ENCODE data around the gene PTBP1. TPM values are rescaled to one million over a fixed set of nuclear protein-coding genes. Genes with fewer than 3 reads are reported as not detected.

PTBP1 gene
- total RNA-seq, 2 experiments from 2014 or later = 385 to 406 TPM

- ChIA-PET POLR2A (no interaction called here), CTCF (no interaction called here)
- Mint-ChIP-seq H3K36me3 (ENCODE audit: low read depth) (no peaks in the 10 kb centered on the region), H3K27ac (no peak overlapping the region), H3K9me3 (no peaks in the 10 kb centered on the region), H3K4me1 (no peaks in the 10 kb centered on the region), H3K4me3 (no peak overlapping the region), H3K27me3 (no peaks in the 10 kb centered on the region)
- DNase-seq = no peak
These were observed 14.9 kb upstream of the PTBP1 start for GRCh38 chr19:782185-782877.

DNA sequence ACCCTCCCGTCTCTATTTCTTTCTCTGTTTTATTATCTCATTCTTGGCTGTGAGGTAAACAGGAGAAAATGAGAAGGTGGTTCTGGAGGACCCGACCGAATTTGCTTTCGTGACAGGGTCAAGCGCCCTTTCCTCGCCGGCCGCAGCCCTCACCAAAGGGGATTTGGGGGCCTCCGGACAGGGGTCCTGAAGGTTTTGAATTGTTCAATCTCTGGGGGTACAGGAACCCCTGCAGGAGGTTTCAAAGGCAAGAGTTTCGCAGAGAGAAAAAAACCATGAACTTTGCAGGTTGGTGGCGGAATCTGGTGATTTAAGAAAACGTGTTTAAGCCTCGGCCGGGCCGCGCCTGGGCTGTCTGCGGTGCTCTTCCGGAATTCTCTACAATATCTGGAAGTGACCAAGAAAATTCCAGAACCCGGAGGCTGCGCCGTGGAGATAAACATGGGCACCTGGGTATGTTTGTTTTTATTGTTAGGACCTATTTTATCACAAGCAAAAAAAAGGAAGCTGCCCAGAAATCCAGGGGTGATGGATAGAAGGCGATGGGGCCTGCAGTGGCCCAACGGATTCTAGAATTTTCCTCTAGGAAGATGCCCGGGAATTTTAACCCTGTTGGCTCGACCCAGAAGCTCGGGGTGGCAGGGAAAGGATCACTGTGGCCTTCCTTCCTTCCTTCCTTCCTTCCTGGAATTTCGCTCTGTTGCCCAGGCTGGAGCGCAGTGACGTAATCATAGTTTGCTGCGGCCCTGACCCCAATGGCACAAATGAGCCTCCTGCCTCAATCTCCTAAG, 14.2 kb upstream of the PTBP1 start:
- Mint-ChIP-seq H3K9me3 (no peaks in the 10 kb centered on the region), H3K27me3 (no peaks in the 10 kb centered on the region), H3K36me3 (ENCODE audit: low read depth) (no peaks in the 10 kb centered on the region), H3K4me1 (no peaks in the 10 kb centered on the region), H3K4me3 (no peak overlapping the region), H3K27ac (no peak overlapping the region)
- no peak for DNase-seq
- POLR2A ChIA-PET = no interaction called here
- CTCF ChIA-PET = no interaction called here

- Mint-ChIP-seq H3K36me3 (ENCODE audit: low read depth) (no peaks in the 10 kb centered on the region), H3K9me3 (no peaks in the 10 kb centered on the region), H3K27me3 (no peaks in the 10 kb centered on the region), H3K4me1 (peaks cover 1% of the 10 kb centered on the region), H3K4me3 (no peak overlapping the region), H3K27ac (no peak overlapping the region)
- CTCF ChIA-PET = interaction anchor here (1.3 kb wide), 1 partner anchor 274 kb away, joined by 3 read pairs; no protein-coding TSS in a partner anchor
- POLR2A ChIA-PET = no interaction called here
- no peak for DNase-seq
These were observed 12.7 kb upstream of the PTBP1 start for GRCh38 chr19:784541-784940.

- Mint-ChIP-seq H3K9me3 (no peaks in the 10 kb centered on the region), H3K27me3 (no peaks in the 10 kb centered on the region), H3K4me3 (no peak overlapping the region), H3K27ac (no peak overlapping the region), H3K4me1 (peaks cover 1% of the 10 kb centered on the region), H3K36me3 (ENCODE audit: low read depth) (no peaks in the 10 kb centered on the region)
- ChIA-PET CTCF (no interaction called here), POLR2A (no interaction called here)
- DNase-seq = no peak
These were observed 9.7 kb upstream of the PTBP1 start for GRCh38 chr19:787536-787935.

GRCh38 chr19:788686-788982, 8.6 kb upstream of the PTBP1 start:
- Mint-ChIP-seq H3K27ac (no peak overlapping the region), H3K4me3 (no peak overlapping the region), H3K9me3 (no peaks in the 10 kb centered on the region), H3K36me3 (ENCODE audit: low read depth) (no peaks in the 10 kb centered on the region), H3K4me1 (peaks cover 1% of the 10 kb centered on the region), H3K27me3 (no peaks in the 10 kb centered on the region)
- ChIA-PET CTCF (no interaction called here), POLR2A (no interaction called here)
- no peak for DNase-seq

DNA sequence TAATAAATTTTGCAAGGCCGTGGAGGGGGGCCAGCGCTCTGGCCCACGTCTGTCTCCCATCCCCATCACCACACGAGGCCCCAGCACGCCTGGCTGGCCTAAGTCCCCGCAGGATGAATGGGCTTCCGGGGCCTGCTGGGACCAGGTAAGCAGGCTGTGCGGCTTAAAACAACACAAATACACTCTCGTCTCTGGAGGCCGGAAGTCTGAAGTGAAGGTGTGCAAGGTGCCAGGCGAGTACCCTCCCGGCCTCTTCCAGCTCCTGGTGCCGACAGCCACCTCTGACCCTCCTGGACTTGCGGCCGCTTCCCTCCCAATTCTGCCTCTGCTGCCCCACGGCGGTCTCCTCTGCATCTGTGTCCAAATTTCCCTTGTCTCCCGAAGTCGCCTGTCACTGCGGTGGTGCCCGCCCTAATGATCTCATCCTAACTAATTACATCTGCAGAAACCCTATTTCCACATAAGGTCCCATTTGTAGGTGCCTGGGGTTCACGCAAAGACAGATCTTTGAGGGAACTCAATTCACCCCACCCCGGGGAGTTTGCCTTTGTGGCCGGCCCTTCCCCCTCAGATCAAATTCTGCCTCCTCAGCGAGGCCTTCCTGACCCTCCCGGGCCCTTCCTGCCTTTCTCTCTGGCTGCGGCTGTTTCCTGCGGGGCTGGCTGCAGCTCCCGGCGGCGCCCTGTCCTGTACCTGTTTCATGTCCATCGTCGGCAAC, 8.1 kb upstream of the PTBP1 start:
- ChIA-PET CTCF (no interaction called here), POLR2A (no interaction called here)
- Mint-ChIP-seq H3K4me1 (peaks cover 1% of the 10 kb centered on the region), H3K36me3 (ENCODE audit: low read depth) (no peaks in the 10 kb centered on the region), H3K4me3 (no peak overlapping the region), H3K27ac (no peak overlapping the region), H3K27me3 (no peaks in the 10 kb centered on the region), H3K9me3 (no peaks in the 10 kb centered on the region)
- no peak for DNase-seq

- Mint-ChIP-seq H3K4me1 (peaks cover 1% of the 10 kb centered on the region), H3K4me3 (no peak overlapping the region), H3K27me3 (no peaks in the 10 kb centered on the region), H3K36me3 (ENCODE audit: low read depth) (no peaks in the 10 kb centered on the region), H3K27ac (no peak overlapping the region), H3K9me3 (no peaks in the 10 kb centered on the region)
- DNase-seq = no peak
- CTCF ChIA-PET = no interaction called here
- POLR2A ChIA-PET = no interaction called here
These were observed 7.6 kb upstream of the PTBP1 start for GRCh38 chr19:789701-790060.

GRCh38 chr19:791007-791566, 6.2 kb upstream of the PTBP1 start:
- ChIA-PET CTCF (no interaction called here), POLR2A (no interaction called here)
- Mint-ChIP-seq H3K9me3 (no peaks in the 10 kb centered on the region), H3K36me3 (ENCODE audit: low read depth) (no peaks in the 10 kb centered on the region), H3K4me1 (peaks cover 1% of the 10 kb centered on the region), H3K27me3 (no peaks in the 10 kb centered on the region), H3K27ac (no peak overlapping the region), H3K4me3 (no peak overlapping the region)
- DNase-seq = no peak

- peaks cover 3% of the 10 kb centered on the region for H3K4me1 Mint-ChIP-seq
- H3K27me3 Mint-ChIP-seq = no peaks in the 10 kb centered on the region
- H3K27ac Mint-ChIP-seq = no peak overlapping the region
- CTCF ChIA-PET = no interaction called here
- DNase-seq = no peak
- H3K36me3 Mint-ChIP-seq (ENCODE audit: low read depth) = no peaks in the 10 kb centered on the region
- H3K4me3 Mint-ChIP-seq = no peak overlapping the region
- POLR2A ChIA-PET = no interaction called here
- no peaks in the 10 kb centered on the region for H3K9me3 Mint-ChIP-seq
These were observed 5.5 kb upstream of the PTBP1 start for GRCh38 chr19:791567-792305.

- Mint-ChIP-seq H3K9me3 (no peaks in the 10 kb centered on the region), H3K27me3 (no peaks in the 10 kb centered on the region), H3K27ac (no peak overlapping the region), H3K36me3 (ENCODE audit: low read depth) (no peaks in the 10 kb centered on the region), H3K4me3 (no peak overlapping the region), H3K4me1 (peaks cover 6% of the 10 kb centered on the region)
- CTCF ChIA-PET = no interaction called here
- POLR2A ChIA-PET = no interaction called here
- DNase-seq = no peak
These were observed 4.9 kb upstream of the PTBP1 start for GRCh38 chr19:792306-792885.

GRCh38 chr19:793806-794205, 3.4 kb upstream of the PTBP1 start:
- Mint-ChIP-seq H3K27me3 (no peaks in the 10 kb centered on the region), H3K9me3 (no peaks in the 10 kb centered on the region), H3K4me3 (no peak overlapping the region), H3K36me3 (ENCODE audit: low read depth) (peaks cover 5% of the 10 kb centered on the region), H3K27ac (no peak overlapping the region), H3K4me1 (peaks cover 5% of the 10 kb centered on the region)
- POLR2A ChIA-PET = no interaction called here
- CTCF ChIA-PET = interaction anchor here (0.6 kb wide), 1 partner anchor 285 kb away, joined by 3 read pairs; no protein-coding TSS in a partner anchor
- no peak for DNase-seq

GRCh38 chr19:795073-795611, 2.1 kb upstream of the PTBP1 start:
- no peak overlapping the region for H3K27ac Mint-ChIP-seq
- peaks cover 16% of the 10 kb centered on the region for H3K4me1 Mint-ChIP-seq
- H3K4me3 Mint-ChIP-seq = no peak overlapping the region
- no peaks in the 10 kb centered on the region for H3K9me3 Mint-ChIP-seq
- no peaks in the 10 kb centered on the region for H3K27me3 Mint-ChIP-seq
- H3K36me3 Mint-ChIP-seq (ENCODE audit: low read depth) = peaks cover 19% of the 10 kb centered on the region
- DNase-seq = no peak
- POLR2A ChIA-PET = no interaction called here
- CTCF ChIA-PET = no interaction called here

Measured in activated CD4-positive, alpha-beta memory T cell treated with anti-CD3 and anti-CD28 coated beads, Interleukin-2, amount 10 ng/mL, durations not matched to agents 7 days and 5 days (primary cell).